Epithelial cell of esophagus (primary cell): ENCODE results near the gene TPPP3.

Experiments
- DNase-seq: peaks from one replicate; pipeline ENCODE4 v3.0.0; 2010; ENCODE audit warnings: low read depth
- H3K4me3 ChIP-seq: 2 replicates; pipeline ENCODE4 v1.5.1; 2011; ENCODE audit warnings: mild to moderate bottlenecking, low read length, control low read depth
- TF ChIP-seq, protein P1 (sequence below): IDR thresholded peaks from 2 replicates; pipeline ENCODE4 v1.5.1; 2011; ENCODE audit warnings: low read depth, mild to moderate bottlenecking, low read length, control low read depth, inconsistent platforms; ENCODE audit not compliant: insufficient read depth; ENCODE audit errors: missing control alignments

TPPP3 gene

GRCh38 chr16:67388591-67388990 lies 4.7 kb downstream of the TPPP3 start:
- no peak for DNase-seq
- TF ChIP-seq, protein P1, sequence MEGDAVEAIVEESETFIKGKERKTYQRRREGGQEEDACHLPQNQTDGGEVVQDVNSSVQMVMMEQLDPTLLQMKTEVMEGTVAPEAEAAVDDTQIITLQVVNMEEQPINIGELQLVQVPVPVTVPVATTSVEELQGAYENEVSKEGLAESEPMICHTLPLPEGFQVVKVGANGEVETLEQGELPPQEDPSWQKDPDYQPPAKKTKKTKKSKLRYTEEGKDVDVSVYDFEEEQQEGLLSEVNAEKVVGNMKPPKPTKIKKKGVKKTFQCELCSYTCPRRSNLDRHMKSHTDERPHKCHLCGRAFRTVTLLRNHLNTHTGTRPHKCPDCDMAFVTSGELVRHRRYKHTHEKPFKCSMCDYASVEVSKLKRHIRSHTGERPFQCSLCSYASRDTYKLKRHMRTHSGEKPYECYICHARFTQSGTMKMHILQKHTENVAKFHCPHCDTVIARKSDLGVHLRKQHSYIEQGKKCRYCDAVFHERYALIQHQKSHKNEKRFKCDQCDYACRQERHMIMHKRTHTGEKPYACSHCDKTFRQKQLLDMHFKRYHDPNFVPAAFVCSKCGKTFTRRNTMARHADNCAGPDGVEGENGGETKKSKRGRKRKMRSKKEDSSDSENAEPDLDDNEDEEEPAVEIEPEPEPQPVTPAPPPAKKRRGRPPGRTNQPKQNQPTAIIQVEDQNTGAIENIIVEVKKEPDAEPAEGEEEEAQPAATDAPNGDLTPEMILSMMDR, result no peak
- H3K4me3 ChIP-seq, result no peak overlapping the region

GRCh38 chr16:67388191-67388590 lies 5.1 kb downstream of the TPPP3 start:
- H3K4me3 ChIP-seq, result no peak overlapping the region
- TF ChIP-seq, protein P1, result no peak
- DNase-seq, result no peak

DNA sequence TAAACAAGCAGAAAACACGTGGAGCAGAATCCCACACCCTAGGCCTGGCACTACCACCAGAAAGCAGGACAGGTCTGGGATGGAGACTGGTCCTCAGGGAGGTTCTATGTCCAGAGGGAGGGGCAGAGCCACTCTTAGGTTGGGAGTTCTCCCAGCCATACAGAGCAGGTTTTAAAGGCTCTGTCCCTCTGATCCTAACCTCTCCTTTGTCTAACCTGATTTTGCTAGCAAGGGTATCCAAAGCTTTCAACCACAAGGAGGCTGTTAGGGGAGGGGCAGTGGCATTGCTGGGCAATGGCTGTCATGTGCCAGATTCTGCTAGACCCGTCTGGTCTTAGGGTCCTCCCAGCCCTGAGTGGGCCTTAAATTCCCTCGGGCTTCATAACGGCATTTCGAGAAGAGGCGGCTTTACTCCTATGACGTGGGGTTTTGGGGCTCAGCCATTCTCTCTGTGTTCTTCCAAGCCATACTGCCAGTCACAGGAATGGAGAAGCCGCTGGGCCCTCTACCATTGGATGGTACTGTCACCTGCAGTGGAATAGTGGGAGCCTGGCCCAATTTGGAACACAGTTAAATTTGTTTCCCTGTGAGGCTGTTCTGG lies 5.7 kb downstream of the TPPP3 start:
- no peak overlapping the region for H3K4me3 ChIP-seq
- TF ChIP-seq, protein P1, result no peak
- DNase-seq, result no peak

DNA sequence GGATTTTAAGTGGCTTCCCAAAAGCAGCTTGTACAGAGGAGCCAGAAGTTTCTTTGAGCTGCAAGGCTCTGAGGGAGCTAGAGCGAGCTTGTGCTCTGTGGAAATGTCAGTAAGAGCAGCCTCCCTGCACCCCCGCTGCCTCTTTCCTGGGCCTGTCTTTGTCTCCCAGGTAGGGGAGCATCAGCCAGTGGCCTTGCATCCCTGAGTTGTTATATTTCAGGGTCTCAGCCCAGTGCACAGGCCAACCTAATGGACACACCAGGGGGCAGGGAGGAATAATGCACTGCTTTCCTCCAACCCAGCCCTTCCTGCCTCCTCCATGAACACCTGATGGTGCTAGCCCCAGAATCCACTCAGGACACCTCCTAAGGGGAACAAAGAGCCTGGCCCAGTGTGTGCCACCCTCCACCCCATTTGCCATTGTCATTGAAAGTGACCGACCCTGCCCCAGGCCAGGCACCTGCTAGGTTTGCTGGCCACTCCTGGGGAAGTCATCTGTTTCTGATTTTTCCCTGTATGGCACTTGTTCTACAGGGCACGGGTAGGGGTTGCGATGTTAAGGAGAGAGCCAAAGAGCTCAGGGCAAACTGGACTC lies 6.3 kb downstream of the TPPP3 start:
- TF ChIP-seq, protein P1, result no peak
- H3K4me3 ChIP-seq, result no peak overlapping the region
- DNase-seq, result no peak

DNA sequence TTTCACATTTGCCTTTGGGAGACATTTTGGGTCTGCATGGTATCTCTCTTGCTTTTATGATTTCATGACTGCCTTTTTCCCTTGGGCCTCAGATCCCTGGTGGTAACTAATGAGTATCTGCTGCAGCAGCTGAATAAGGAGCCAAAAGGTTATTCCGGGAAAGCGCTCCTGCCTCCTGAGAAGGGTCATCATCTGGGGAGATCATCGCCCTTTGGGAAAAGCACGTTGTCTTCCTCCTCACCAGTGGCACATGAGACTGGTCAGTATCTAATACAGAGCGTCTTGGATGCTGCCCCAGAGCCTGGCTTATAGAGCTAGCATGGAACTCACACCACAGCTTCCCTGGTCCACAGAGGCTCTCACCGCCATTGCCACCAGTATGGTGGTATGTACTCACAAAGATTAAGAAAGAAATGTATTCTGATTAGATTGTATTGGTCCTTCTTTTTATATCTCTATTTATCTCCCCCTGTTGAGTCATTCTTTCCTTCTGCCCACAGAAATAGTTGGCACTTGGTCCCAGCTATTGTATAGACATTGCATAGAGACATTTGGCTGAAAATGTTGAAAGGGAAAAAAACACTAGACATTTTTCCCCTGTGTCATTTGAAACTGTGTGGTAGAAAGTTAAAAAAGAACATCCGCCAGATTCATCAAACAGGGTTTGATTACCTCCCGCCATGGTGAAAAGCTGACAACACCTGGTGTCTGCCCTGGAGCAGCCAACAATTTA lies 8.4 kb downstream of the TPPP3 start:
- no peak overlapping the region for H3K4me3 ChIP-seq
- no peak for DNase-seq
- TF ChIP-seq, protein P1, result no peak

DNA sequence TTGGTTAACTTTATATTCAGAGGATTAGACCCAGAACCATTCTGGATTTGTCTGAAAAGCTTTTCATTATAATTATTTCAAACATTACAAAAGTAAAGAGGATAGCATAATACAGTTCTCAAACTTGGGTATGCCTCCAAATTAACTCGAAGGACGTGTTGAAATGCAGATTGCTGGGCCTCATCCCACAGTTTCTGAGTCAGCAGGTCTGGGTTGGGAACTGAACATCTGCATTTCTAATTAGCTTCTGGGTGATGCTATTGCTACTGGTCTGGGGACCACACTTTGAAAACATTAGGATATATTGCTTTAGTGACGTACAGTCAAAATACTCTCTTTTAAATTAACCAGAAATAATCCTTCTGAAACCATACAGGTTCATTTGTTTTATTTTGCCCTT lies 10.0 kb downstream of the TPPP3 start:
- TF ChIP-seq, protein P1, result no peak
- DNase-seq, result no peak

More for the DNA sequence above, 10.0 kb downstream of the TPPP3 start:
- H3K4me3 ChIP-seq, result no peak overlapping the region
